ENCODE results near the gene GTPBP4.

GTPBP4 gene

GRCh38 chr10:1026578-1026977 is 38.3 kb downstream of the GTPBP4 start:
- H3K4me3 ChIP-seq (ENCODE audit: low read depth, low read length, poor library complexity, severe bottlenecking), result no peak overlapping the region
- H3F3A ChIP-seq (ENCODE audit: insufficient read depth, low read length), result no peaks in the 10 kb centered on the region
- H3K9ac ChIP-seq (ENCODE audit: low read length), result no peak overlapping the region
- no peak overlapping the region for H3K4me2 ChIP-seq (ENCODE audit: low read length)
- H3K4me1 ChIP-seq (ENCODE audit: insufficient read depth, low read length, severe bottlenecking), result no peaks in the 10 kb centered on the region
- H3K9me3 ChIP-seq (ENCODE audit: low read length), result no peaks in the 10 kb centered on the region
- no peaks in the 10 kb centered on the region for H3K79me2 ChIP-seq (ENCODE audit: insufficient read depth, low read length)
- H4K20me1 ChIP-seq (ENCODE audit: insufficient read depth, low read length), result no peaks in the 10 kb centered on the region
- H3K27me3 ChIP-seq (ENCODE audit: insufficient read depth, low read length), result no peaks in the 10 kb centered on the region
- no peak overlapping the region for H2AFZ ChIP-seq (ENCODE audit: low read length)
- H3K36me3 ChIP-seq (ENCODE audit: insufficient read depth, low read length), result peaks cover 3% of the 10 kb centered on the region; the same call in 1 of the 2 replicates
- H3K9me2 ChIP-seq (ENCODE audit: low read depth, low read length), result no peaks in the 10 kb centered on the region
- H3K27ac ChIP-seq (ENCODE audit: low read depth, low read length, poor library complexity, severe bottlenecking), result no peak overlapping the region
- no peak for TF ChIP-seq EZH2 (IDR thresholded peaks at IDR 0.05; ENCODE audit: borderline replicate concordance, low read length)
- TF ChIP-seq CTCF (IDR thresholded peaks at IDR 0.05; ENCODE audit: low read length), result no peak

- Histone ChIP-seq H3K4me2 (ENCODE audit: low read length) (no peak overlapping the region), H2AFZ (ENCODE audit: low read length) (no peak overlapping the region), H3K4me3 (ENCODE audit: low read depth, low read length, poor library complexity, severe bottlenecking) (no peak overlapping the region), H4K20me1 (ENCODE audit: insufficient read depth, low read length) (no peaks in the 10 kb centered on the region), H3K4me1 (ENCODE audit: insufficient read depth, low read length, severe bottlenecking) (no peaks in the 10 kb centered on the region), H3K9me3 (ENCODE audit: low read length) (no peaks in the 10 kb centered on the region), H3K36me3 (ENCODE audit: insufficient read depth, low read length) (peaks cover 3% of the 10 kb centered on the region; the same call in 1 of the 2 replicates), H3K9ac (ENCODE audit: low read length) (no peak overlapping the region), H3K9me2 (ENCODE audit: low read depth, low read length) (no peaks in the 10 kb centered on the region), H3F3A (ENCODE audit: insufficient read depth, low read length) (no peaks in the 10 kb centered on the region), H3K79me2 (ENCODE audit: insufficient read depth, low read length) (no peaks in the 10 kb centered on the region), H3K27me3 (ENCODE audit: insufficient read depth, low read length) (no peaks in the 10 kb centered on the region), H3K27ac (ENCODE audit: low read depth, low read length, poor library complexity, severe bottlenecking) (no peak overlapping the region)
- TF ChIP-seq EZH2 (IDR thresholded peaks at IDR 0.05; ENCODE audit: borderline replicate concordance, low read length) (no peak), CTCF (IDR thresholded peaks at IDR 0.05; ENCODE audit: low read length) (no peak)
Observed at GRCh38 chr10:1029838-1030237, 41.6 kb downstream of the GTPBP4 start.

- Histone ChIP-seq H3K79me2 (ENCODE audit: insufficient read depth, low read length) (no peaks in the 10 kb centered on the region), H3K27ac (ENCODE audit: low read depth, low read length, poor library complexity, severe bottlenecking) (no peak overlapping the region), H3K4me2 (ENCODE audit: low read length) (no peak overlapping the region), H3K9ac (ENCODE audit: low read length) (no peak overlapping the region), H3K36me3 (ENCODE audit: insufficient read depth, low read length) (peaks cover 12% of the 10 kb centered on the region; the same call in 1 of the 2 replicates), H3K27me3 (ENCODE audit: insufficient read depth, low read length) (no peaks in the 10 kb centered on the region), H3K9me2 (ENCODE audit: low read depth, low read length) (no peaks in the 10 kb centered on the region), H4K20me1 (ENCODE audit: insufficient read depth, low read length) (no peaks in the 10 kb centered on the region), H3K9me3 (ENCODE audit: low read length) (no peaks in the 10 kb centered on the region), H3K4me3 (ENCODE audit: low read depth, low read length, poor library complexity, severe bottlenecking) (no peak overlapping the region), H3F3A (ENCODE audit: insufficient read depth, low read length) (no peaks in the 10 kb centered on the region), H3K4me1 (ENCODE audit: insufficient read depth, low read length, severe bottlenecking) (peaks cover 6% of the 10 kb centered on the region), H2AFZ (ENCODE audit: low read length) (no peak overlapping the region)
- TF ChIP-seq EZH2 (IDR thresholded peaks at IDR 0.05; ENCODE audit: borderline replicate concordance, low read length), result no peak
- no peak for TF ChIP-seq CTCF (IDR thresholded peaks at IDR 0.05; ENCODE audit: low read length)
Observed at GRCh38 chr10:1033601-1034000, 45.4 kb downstream of the GTPBP4 start.
